ENCODE measurements around the gene ARL2BP. TPM values are rescaled to one million over a fixed set of nuclear protein-coding genes. Genes with fewer than 3 reads are reported as not detected.
A peak's percentile ranks its signal among the peaks of the same experiment; 100 is the strongest.

ARL2BP gene
- total and polyA plus RNA-seq, 2 of the 13 experiments (the other 11 are each of a cell fraction or from before 2014, with no cell fraction given) = 64.3 to 67.6 TPM

- TF ChIP-seq ZNF234 (CRISPR knock-in tag; conservative IDR thresholded peaks at IDR 0.05) = no peak
- no peak for TF ChIP-seq ZNF337 (CRISPR knock-in tag; IDR thresholded peaks at IDR 0.05; ENCODE audit: borderline replicate concordance, low read depth)
- no peak for TF ChIP-seq POLR2AphosphoS2 (IDR thresholded peaks at IDR 0.05; ENCODE audit: low read depth, low read length)
- TF ChIP-seq SOX5 (CRISPR knock-in tag; IDR thresholded peaks at IDR 0.05; ENCODE audit: borderline replicate concordance) = no peak
- TF ChIP-seq ZFP62 (CRISPR knock-in tag; IDR thresholded peaks at IDR 0.05) = no peak
- no peak for TF ChIP-seq TEAD2 (CRISPR knock-in tag; IDR thresholded peaks at IDR 0.05)
- TF ChIP-seq ETS1 (CRISPR knock-in tag; IDR thresholded peaks at IDR 0.05) = no peak
- no peak for TF ChIP-seq ELF3 (CRISPR knock-in tag; IDR thresholded peaks at IDR 0.05)
Measured at GRCh38 chr16:57203451-57203850, 41.6 kb upstream of the ARL2BP start (continued).

GRCh38 chr16:57204675-57205074, 40.4 kb upstream of the ARL2BP start:
- H3K4me2 ChIP-seq (ENCODE audit: low read depth, low read length) = no peak overlapping the region
- H3K27ac ChIP-seq (ENCODE audit: extremely low read length, insufficient read depth, low read length) = no peak overlapping the region
- peak; percentile 63 for TF ChIP-seq RBM22 (optimal IDR thresholded peaks at IDR 0.05; ENCODE audit: low read length)
- no peak for TF ChIP-seq ZBTB2 (CRISPR knock-in tag; IDR thresholded peaks at IDR 0.05; ENCODE audit: low read depth)
- TF ChIP-seq ZNF598 (CRISPR knock-in tag; IDR thresholded peaks at IDR 0.05; ENCODE audit: borderline replicate concordance) = 0 out of 2 replicates have a peak, but pooled peaks have one; percentile 20
- no peaks in the 10 kb centered on the region for H3K27me3 ChIP-seq (ENCODE audit: control insufficient read depth in 1 of 2, insufficient read depth in 2 of 2, low read length in 2 of 2)
- no peak overlapping the region for H2AFZ ChIP-seq (ENCODE audit: low read length)
- DNase-seq (ENCODE audit: low spot score) (no peak), FAIRE-seq (no peak), ATAC-seq (peak; percentile 82)
- no peaks in the 10 kb centered on the region for H3K9me3 ChIP-seq (ENCODE audit: low read length)
- ChIA-PET POLR2A (no interaction called here), CTCF (ENCODE audit: low intra/inter-chr PET ratio, low total read pairs) (no interaction called here)
- H3K79me2 ChIP-seq (ENCODE audit: insufficient read depth, low read length) = peaks cover 16% of the 10 kb centered on the region
- H3K4me3 ChIP-seq (replicated peaks in 1 of 3; ENCODE audit: insufficient read depth in 1 of 3, low read depth in 2 of 3, low read length in 3 of 3) = no peak overlapping the region
- peaks cover 23 to 54% of the 10 kb centered on the region in 2 experiments for H3K36me3 ChIP-seq (replicated peaks in 1 of 2; ENCODE audit: control insufficient read depth in 1 of 2, insufficient read depth in 2 of 2, low read length in 2 of 2)
- 95% methylated on average over 12 of the region's 12 CpGs for WGBS (ENCODE audit: low lambda C conversion rate)
- intact Hi-C loops (cut with micrococcal nuclease; ENCODE audit: unreplicated experiment) (no loop called here), in situ Hi-C loops (cut with HindIII; ENCODE audit: extremely low pct_ligation_motif_present, low pct_unique_long_range_greater_than_20kb) (no loop called here)
- BruUV-seq (replicated peaks) = no TSS peak
- peaks cover under 1% of the 10 kb centered on the region; the same call in 1 of the 2 replicates for H3K4me1 ChIP-seq (ENCODE audit: insufficient read depth, low read length)
- H4K20me1 ChIP-seq (ENCODE audit: insufficient read depth, low read length) = peaks cover 3% of the 10 kb centered on the region; the same call in 1 of the 2 replicates
- H3K9ac ChIP-seq (ENCODE audit: insufficient read depth, low read depth, low read length) = no peak overlapping the region
